NB4 (cell line): ENCODE results near the gene PCK1.

Experiments
- DNase-seq: peaks from one replicate; pipeline ENCODE4 v3.0.0; 2010; ENCODE audit warnings: low read depth
- H3K4me3 ChIP-seq: one replicate; pipeline ENCODE4 v1.5.1; 2011; ENCODE audit warnings: mild to moderate bottlenecking, low read depth, low read length, moderate library complexity
- CTCF ChIP-seq: IDR thresholded peaks from one replicate; pipeline ENCODE4 v1.5.1; 2012; ENCODE audit warnings: low read depth, low read length
- MAX ChIP-seq: IDR thresholded peaks from 2 replicates; pipeline ENCODE4 v1.6.1; 2011; ENCODE audit warnings: low read depth, low read length
- MYC ChIP-seq: IDR thresholded peaks from 2 replicates; pipeline ENCODE4 v1.6.1; 2011; ENCODE audit warnings: low read depth, low read length
- POLR2A ChIP-seq: IDR thresholded peaks from 2 replicates; pipeline ENCODE4 v1.6.1; 2011; ENCODE audit warnings: mild to moderate bottlenecking; ENCODE audit not compliant: insufficient read length; ENCODE audit errors: extremely low read depth

PCK1 gene

GRCh38 chr20:57580478-57581201 lies 19.7 kb downstream of the PCK1 start:
- no peak overlapping the region for H3K4me3 ChIP-seq
- no peak for TF ChIP-seq POLR2A
- TF ChIP-seq MAX = no peak
- TF ChIP-seq CTCF = no peak
- TF ChIP-seq MYC = no peak
- no peak for DNase-seq

- H3K4me3 ChIP-seq = no peak overlapping the region
- TF ChIP-seq POLR2A (no peak), MAX (no peak), MYC (no peak), CTCF (no peak)
- peak; percentile 65 for DNase-seq
Observed at GRCh38 chr20:57581202-57582028, 20.5 kb downstream of the PCK1 start.

GRCh38 chr20:57582029-57582378 lies 21.1 kb downstream of the PCK1 start:
- H3K4me3 ChIP-seq = no peak overlapping the region

GRCh38 chr20:57582432-57583288 lies 21.8 kb downstream of the PCK1 start:
- no peak for TF ChIP-seq POLR2A
- peak; percentile 76 for TF ChIP-seq MAX
- 0 out of 2 replicates have a peak, but pooled peaks have one; percentile 20 for TF ChIP-seq MYC
- TF ChIP-seq CTCF = peak; percentile 76
- peak; percentile 50 for DNase-seq
- no peak overlapping the region for H3K4me3 ChIP-seq

More at GRCh38 chr20:57582029-57582378, 21.1 kb downstream of the PCK1 start:
- TF ChIP-seq CTCF = no peak
- no peak for TF ChIP-seq MYC
- TF ChIP-seq MAX = no peak
- TF ChIP-seq POLR2A = no peak
- no peak for DNase-seq

- DNase-seq = no peak
- no peak overlapping the region for H3K4me3 ChIP-seq
- no peak for TF ChIP-seq MYC
- no peak for TF ChIP-seq POLR2A
Observed at GRCh38 chr20:57583289-57584257, 22.7 kb downstream of the PCK1 start.
